Measurements from ENCODE around the gene SREK1IP1.

Gene SREK1IP1

GRCh38 chr5:64800926-64801325 lies 32.4 kb upstream of the SREK1IP1 start:
- no peak for DNase-seq (ENCODE audit: extremely low read depth, low read depth)
- H3K4me3 ChIP-seq (replicated peaks; ENCODE audit: low read depth, low read length): no peak overlapping the region

GRCh38 chr5:64796301-64796700 lies 27.8 kb upstream of the SREK1IP1 start:
- TF ChIP-seq CTCF (IDR thresholded peaks at IDR 0.05; ENCODE audit: low read depth, low read length, missing control alignments): no peak
- no peak for DNase-seq (ENCODE audit: extremely low read depth, low read depth)
- H3K4me3 ChIP-seq (replicated peaks; ENCODE audit: low read depth, low read length): no peak overlapping the region

More at GRCh38 chr5:64800926-64801325, 32.4 kb upstream of the SREK1IP1 start:
- TF ChIP-seq CTCF (IDR thresholded peaks at IDR 0.05; ENCODE audit: low read depth, low read length, missing control alignments): no peak

- no peak overlapping the region for H3K4me3 ChIP-seq (replicated peaks; ENCODE audit: low read depth, low read length)
- no peak for TF ChIP-seq CTCF (IDR thresholded peaks at IDR 0.05; ENCODE audit: low read depth, low read length, missing control alignments)
- DNase-seq (ENCODE audit: extremely low read depth, low read depth): no peak
Observed at GRCh38 chr5:64794053-64794770, 25.7 kb upstream of the SREK1IP1 start.

GRCh38 chr5:64792469-64792868 lies 24.0 kb upstream of the SREK1IP1 start:
- H3K4me3 ChIP-seq (replicated peaks; ENCODE audit: low read depth, low read length): no peak overlapping the region
- DNase-seq (ENCODE audit: extremely low read depth, low read depth): no peak
- no peak for TF ChIP-seq CTCF (IDR thresholded peaks at IDR 0.05; ENCODE audit: low read depth, low read length, missing control alignments)

GRCh38 chr5:64790210-64790609 lies 21.7 kb upstream of the SREK1IP1 start:
- H3K4me3 ChIP-seq (replicated peaks; ENCODE audit: low read depth, low read length): no peak overlapping the region
- no peak for TF ChIP-seq CTCF (IDR thresholded peaks at IDR 0.05; ENCODE audit: low read depth, low read length, missing control alignments)
- no peak for DNase-seq (ENCODE audit: extremely low read depth, low read depth)

- no peak for TF ChIP-seq CTCF (IDR thresholded peaks at IDR 0.05; ENCODE audit: low read depth, low read length, missing control alignments)
- no peak for DNase-seq (ENCODE audit: extremely low read depth, low read depth)
- H3K4me3 ChIP-seq (replicated peaks; ENCODE audit: low read depth, low read length): no peak overlapping the region
Observed at GRCh38 chr5:64789457-64789856, 21.0 kb upstream of the SREK1IP1 start.

GRCh38 chr5:64788156-64788555 lies 19.7 kb upstream of the SREK1IP1 start:
- H3K4me3 ChIP-seq (replicated peaks; ENCODE audit: low read depth, low read length): no peak overlapping the region
- no peak for DNase-seq (ENCODE audit: extremely low read depth, low read depth)
- no peak for TF ChIP-seq CTCF (IDR thresholded peaks at IDR 0.05; ENCODE audit: low read depth, low read length, missing control alignments)
